GM21576 (cell line): ENCODE measurements around the gene TFPT.

Experiments
- ATAC-seq: cut with Tn5 transposase; IDR thresholded peaks from one replicate; pipeline ENCODE4 v1.9.1; 2021; ENCODE audit warnings: mild to moderate bottlenecking, moderate library complexity; ENCODE audit not compliant: unreplicated experiment

The TFPT gene

GRCh38 chr19:54084410-54084809 is 31.0 kb downstream of the TFPT start:
- ATAC-seq: no peak

- no peak for ATAC-seq
Measured at GRCh38 chr19:54081032-54081431, 34.4 kb downstream of the TFPT start, which contains the start of gene TARM1. TSS of gene TARM1 (minus strand) at chr19:54081365. CDS start at chr19:54081340, 25 bp downstream.

- ATAC-seq: no peak
Measured at GRCh38 chr19:54077334-54077733, 38.1 kb downstream of the TFPT start.

GRCh38 chr19:54074851-54075250 is 40.6 kb downstream of the TFPT start:
- no peak for ATAC-seq

- ATAC-seq: no peak
Measured at GRCh38 chr19:54073829-54074228, 41.6 kb downstream of the TFPT start.

GRCh38 chr19:54069470-54069869 is 46.0 kb downstream of the TFPT start:
- ATAC-seq: no peak

GRCh38 chr19:54063350-54064116 is 51.9 kb downstream of the TFPT start, which contains the start of gene VSTM1:
TSS of gene VSTM1 (minus strand) at chr19:54063897. CDS start at chr19:54063777, 120 bp downstream.
- no peak for ATAC-seq

- no peak for ATAC-seq
Measured at GRCh38 chr19:54062643-54063042, 52.8 kb downstream of the TFPT start.
